ENCODE data around the gene OR14K1. TPM values are rescaled to one million over a fixed set of nuclear protein-coding genes. Genes with fewer than 3 reads are reported as not detected.
"Not testable (repeated sequence)": the region's sequence is repeated elsewhere in the genome, so short reads cannot be mapped to it uniquely, and the experiment has no call there.

The OR14K1 gene
- total RNA-seq, 1 experiment from 2014 or later, result not detected

GRCh38 chr1:247747616-247748015, 9.2 kb downstream of the OR14K1 start:
- CTCF ChIA-PET, result no interaction called here
- TF ChIP-seq CTCF (IDR thresholded peaks at IDR 0.05; ENCODE audit: unreplicated experiment), result no peak
- no TSS peak for BruUV-seq (replicated peaks)
- intact Hi-C loops (cut with micrococcal nuclease; ENCODE audit: unreplicated experiment), result no loop called here
- no peaks in the 10 kb centered on the region for H3K4me1 Mint-ChIP-seq (ENCODE audit: low read depth, unreplicated experiment)
- H3K4me3 Mint-ChIP-seq (ENCODE audit: low read depth, unreplicated experiment), result no peak overlapping the region
- no peaks in the 10 kb centered on the region for H3K36me3 Mint-ChIP-seq (ENCODE audit: insufficient read depth, unreplicated experiment)
- peaks cover 8% of the 10 kb centered on the region for H3K9me3 Mint-ChIP-seq (ENCODE audit: low read depth, unreplicated experiment)
- no peak overlapping the region for H3K27ac Mint-ChIP-seq (ENCODE audit: unreplicated experiment)
- DNase-seq, result no peak
- no peaks in the 10 kb centered on the region for H3K27me3 Mint-ChIP-seq (ENCODE audit: unreplicated experiment)

GRCh38 chr1:247748041-247748440, 9.6 kb downstream of the OR14K1 start, which contains the start of gene OR14A2:
TSS of gene OR14A2 (minus strand) at chr1:247748141.
- no peak for DNase-seq
- H3K27me3 Mint-ChIP-seq (ENCODE audit: unreplicated experiment), result no peaks in the 10 kb centered on the region
- BruUV-seq (replicated peaks), result no TSS peak
- CTCF ChIA-PET, result no interaction called here
- intact Hi-C loops (cut with micrococcal nuclease; ENCODE audit: unreplicated experiment), result no loop called here
- H3K4me3 Mint-ChIP-seq (ENCODE audit: low read depth, unreplicated experiment), result no peak within 1 kb of the TSS
- H3K27ac Mint-ChIP-seq (ENCODE audit: unreplicated experiment), result no peak within 1 kb of the TSS
- no peaks in the 10 kb centered on the region for H3K36me3 Mint-ChIP-seq (ENCODE audit: insufficient read depth, unreplicated experiment)
- H3K9me3 Mint-ChIP-seq (ENCODE audit: low read depth, unreplicated experiment), result peaks cover 8% of the 10 kb centered on the region
- no peaks in the 10 kb centered on the region for H3K4me1 Mint-ChIP-seq (ENCODE audit: low read depth, unreplicated experiment)
- TF ChIP-seq CTCF (IDR thresholded peaks at IDR 0.05; ENCODE audit: unreplicated experiment), result no peak

- no peak for TF ChIP-seq CTCF (IDR thresholded peaks at IDR 0.05; ENCODE audit: unreplicated experiment)
- CTCF ChIA-PET, result no interaction called here
- H3K9me3 Mint-ChIP-seq (ENCODE audit: low read depth, unreplicated experiment), result peaks cover 5% of the 10 kb centered on the region
- H3K4me1 Mint-ChIP-seq (ENCODE audit: low read depth, unreplicated experiment), result no peaks in the 10 kb centered on the region
- intact Hi-C loops (cut with micrococcal nuclease; ENCODE audit: unreplicated experiment), result no loop called here
- no peaks in the 10 kb centered on the region for H3K27me3 Mint-ChIP-seq (ENCODE audit: unreplicated experiment)
- no peak overlapping the region for H3K4me3 Mint-ChIP-seq (ENCODE audit: low read depth, unreplicated experiment)
- H3K27ac Mint-ChIP-seq (ENCODE audit: unreplicated experiment), result no peak overlapping the region
- no TSS peak for BruUV-seq (replicated peaks)
- DNase-seq, result no peak
- no peaks in the 10 kb centered on the region for H3K36me3 Mint-ChIP-seq (ENCODE audit: insufficient read depth, unreplicated experiment)
These were observed 11.5 kb downstream of the OR14K1 start for GRCh38 chr1:247749870-247750269.

GRCh38 chr1:247754311-247754710, 15.9 kb downstream of the OR14K1 start:
- H3K36me3 Mint-ChIP-seq (ENCODE audit: insufficient read depth, unreplicated experiment); DNase-seq; H3K27ac Mint-ChIP-seq (ENCODE audit: unreplicated experiment); intact Hi-C loops (cut with micrococcal nuclease; ENCODE audit: unreplicated experiment); H3K4me1 Mint-ChIP-seq (ENCODE audit: low read depth, unreplicated experiment); H3K4me3 Mint-ChIP-seq (ENCODE audit: low read depth, unreplicated experiment); CTCF ChIA-PET; H3K27me3 Mint-ChIP-seq (ENCODE audit: unreplicated experiment); BruUV-seq (replicated peaks): not testable (repeated sequence)
- H3K9me3 Mint-ChIP-seq (ENCODE audit: low read depth, unreplicated experiment), result peaks cover 23% of the 10 kb centered on the region

GRCh38 chr1:247760456-247760855, 22.0 kb downstream of the OR14K1 start, which contains the start of gene OR1C1:
TSS of gene OR1C1 (minus strand) at chr1:247760556. CDS start at chr1:247758406, 2,150 bp downstream.
- no peak within 1 kb of the TSS for H3K4me3 Mint-ChIP-seq (ENCODE audit: low read depth, unreplicated experiment)
- no peaks in the 10 kb centered on the region for H3K36me3 Mint-ChIP-seq (ENCODE audit: insufficient read depth, unreplicated experiment)
- no peaks in the 10 kb centered on the region for H3K27me3 Mint-ChIP-seq (ENCODE audit: unreplicated experiment)
- CTCF ChIA-PET, result no interaction called here
- DNase-seq, result no peak
- TF ChIP-seq CTCF (IDR thresholded peaks at IDR 0.05; ENCODE audit: unreplicated experiment), result no peak
- H3K27ac Mint-ChIP-seq (ENCODE audit: unreplicated experiment), result no peak within 1 kb of the TSS
- H3K4me1 Mint-ChIP-seq (ENCODE audit: low read depth, unreplicated experiment), result no peaks in the 10 kb centered on the region
- BruUV-seq (replicated peaks), result no TSS peak
- peaks cover 26% of the 10 kb centered on the region for H3K9me3 Mint-ChIP-seq (ENCODE audit: low read depth, unreplicated experiment)
- intact Hi-C loops (cut with micrococcal nuclease; ENCODE audit: unreplicated experiment), result no loop called here

All from Calu3 (cell line).